ENCODE results near the gene CADM1. TPM values are rescaled to one million over a fixed set of nuclear protein-coding genes. Genes with fewer than 3 reads are reported as not detected.

Gene CADM1
- 51.1 TPM for total RNA-seq
- long read RNA-seq, partial matches to known transcripts, result 62 of 70 reads
- long read RNA-seq, other reads (novel, unspliced or antisense), result 8 of 70 reads

GRCh38 chr11:115504276-115505158 is at the start of gene CADM1:
Gene CADM1, minus strand, starts transcription at chr11:115504415.
- no peaks in the 10 kb centered on the region for H3K36me3 ChIP-seq
- no peaks in the 10 kb centered on the region for H3K9me3 ChIP-seq (replicated peaks)
- peak; percentile 92 for DNase-seq
- TF ChIP-seq CTCF (IDR thresholded peaks at IDR 0.05; ENCODE audit: borderline replicate concordance), result peak; percentile 76
- peaks cover 67% of the 10 kb centered on the region for H3K27me3 ChIP-seq (ENCODE audit: low read depth)
- H3K27ac ChIP-seq (replicated peaks), result peak within 1 kb of the TSS; percentile 94
- intact Hi-C loops (cut with micrococcal nuclease), result loop anchor here (10.0 kb wide), 1 partner anchor 170 kb away; no protein-coding TSS in a partner anchor
- peaks cover 51% of the 10 kb centered on the region for H3K4me1 ChIP-seq
- H3K4me3 ChIP-seq, result peak within 1 kb of the TSS; percentile 73

- no peak overlapping the region for H3K4me3 ChIP-seq
- H3K9me3 ChIP-seq (replicated peaks), result no peaks in the 10 kb centered on the region
- H3K27me3 ChIP-seq (ENCODE audit: low read depth), result no peaks in the 10 kb centered on the region
- DNase-seq, result no peak
- peaks cover 8% of the 10 kb centered on the region for H3K4me1 ChIP-seq
- no peaks in the 10 kb centered on the region for H3K36me3 ChIP-seq
- TF ChIP-seq CTCF (IDR thresholded peaks at IDR 0.05; ENCODE audit: borderline replicate concordance), result no peak
- intact Hi-C loops (cut with micrococcal nuclease), result no loop called here
- no peak overlapping the region for H3K27ac ChIP-seq (replicated peaks)
Measured at GRCh38 chr11:115552773-115553438, 48.7 kb upstream of the CADM1 start.

- H3K4me3 ChIP-seq, result no peak overlapping the region
- no peak for DNase-seq
- H3K9me3 ChIP-seq (replicated peaks), result no peaks in the 10 kb centered on the region
- H3K4me1 ChIP-seq, result peaks cover 8% of the 10 kb centered on the region
- no peaks in the 10 kb centered on the region for H3K27me3 ChIP-seq (ENCODE audit: low read depth)
- no peak overlapping the region for H3K27ac ChIP-seq (replicated peaks)
- TF ChIP-seq CTCF (IDR thresholded peaks at IDR 0.05; ENCODE audit: borderline replicate concordance), result no peak
- no peaks in the 10 kb centered on the region for H3K36me3 ChIP-seq
- intact Hi-C loops (cut with micrococcal nuclease), result no loop called here
Measured at GRCh38 chr11:115552151-115552772, 48.0 kb upstream of the CADM1 start.

GRCh38 chr11:115550291-115551059 is 46.3 kb upstream of the CADM1 start:
- DNase-seq, result no peak

More at GRCh38 chr11:115550291-115551059, 46.3 kb upstream of the CADM1 start:
- Histone ChIP-seq H3K4me1 (peaks cover 4% of the 10 kb centered on the region), H3K27me3 (ENCODE audit: low read depth) (no peaks in the 10 kb centered on the region), H3K4me3 (no peak overlapping the region), H3K36me3 (no peaks in the 10 kb centered on the region), H3K27ac (replicated peaks) (no peak overlapping the region), H3K9me3 (replicated peaks) (no peaks in the 10 kb centered on the region)
- TF ChIP-seq CTCF (IDR thresholded peaks at IDR 0.05; ENCODE audit: borderline replicate concordance), result no peak
- intact Hi-C loops (cut with micrococcal nuclease), result no loop called here
